HT-29 (cell line): ENCODE data around the gene PCLAF. TPM values are rescaled to one million over a fixed set of nuclear protein-coding genes. Genes with fewer than 3 reads are reported as not detected.

Experiments
- DNase-seq: peaks from one replicate; pipeline ENCODE4 v3.0.0-alpha.2; 2015; ENCODE audit warnings: low spot score
- small RNA-seq: library from RNA; depleted of rRNA; stranded (forward); fragments of <200 nt; gene quantifications from one replicate; pipeline ENCODE3, GENCODE V24; 2014
- total RNA-seq: library from RNA; depleted of rRNA; stranded (reverse); fragments of >200 nt; shearing (Covaris generic); gene quantifications from 2 replicates; pipeline ENCODE4 v1.2.3, GENCODE V29; 2014; rRNA removed

The PCLAF gene
- total RNA-seq, 1 experiment from 2014 or later = 80.0 TPM

GRCh38 chr15:64324165-64324877 is 56.9 kb downstream of the PCLAF start:
- no peak for DNase-seq

GRCh38 chr15:64315216-64315615 is 66.0 kb downstream of the PCLAF start:
- DNase-seq = no peak

GRCh38 chr15:64314456-64314855 is 66.8 kb downstream of the PCLAF start:
- DNase-seq = no peak

Small RNAs within 50 kb of the gene (small RNA-seq; reads per million reads assigned to genes)
- not detected for gene RF00554

Other genes with a start within 250 kb of the PCLAF start
- gene SNX22, start 229.7 kb downstream of the PCLAF start, total RNA-seq = 0.03 and 0.18 TPM in 2 replicates
- gene PPIB, start 218.4 kb downstream of the PCLAF start, total RNA-seq = 627 and 667 TPM in 2 replicates
- 11.8 and 12.6 TPM in 2 replicates for gene CSNK1G1, start 25.3 kb downstream of the PCLAF start, total RNA-seq
- gene TRIP4, start 6.4 kb upstream of the PCLAF start, total RNA-seq = 5.4 and 6.1 TPM in 2 replicates
- 19.4 and 22.8 TPM in 2 replicates for gene ZNF609, start 79.1 kb upstream of the PCLAF start, total RNA-seq